GM12878 (cell line): Measurements from ENCODE around the gene HSFX2. TPM values are rescaled to one million over a fixed set of nuclear protein-coding genes. Genes with fewer than 3 reads are reported as not detected.
A peak's percentile ranks its signal among the peaks of the same experiment; 100 is the strongest.

Source experiments
- FOXK2 ChIP-seq: fragments of 450-650 bp; IDR thresholded peaks from 2 replicates; pipeline ENCODE4 v1.6.1; 2017; ENCODE audit warnings: mild to moderate bottlenecking, moderate library complexity
- HDAC2 ChIP-seq: fragments of 200-600 bp; sonication (generic); IDR thresholded peaks from 2 replicates; pipeline ENCODE4 v1.6.1; 2017
- HDGF ChIP-seq: fragments of 450-650 bp; IDR thresholded peaks from 2 replicates; pipeline ENCODE4 v1.6.1; 2016; ENCODE audit warnings: antibody characterized with exemption
- NBN ChIP-seq: fragments of 450-650 bp; IDR thresholded peaks from 2 replicates; pipeline ENCODE4 v1.6.1; 2016
- NFIC ChIP-seq: IDR thresholded peaks from 2 replicates; pipeline ENCODE4 v1.6.1; 2012; ENCODE audit warnings: low read depth, mild to moderate bottlenecking, inconsistent platforms, low read length, moderate library complexity
- NFYB ChIP-seq: IDR thresholded peaks from 2 replicates; pipeline ENCODE4 v1.6.1; 2011; ENCODE audit warnings: low read depth, mild to moderate bottlenecking, low read length, improper control_type of control experiment, moderate library complexity; ENCODE audit not compliant: insufficient read depth
- NR2C1 ChIP-seq: fragments of 450-650 bp; IDR thresholded peaks from 2 replicates; pipeline ENCODE4 v1.6.1; 2017; ENCODE audit warnings: antibody characterized with exemption, mild to moderate bottlenecking, moderate library complexity
- RB1 ChIP-seq: fragments of 450-650 bp; formaldehyde crosslinking; IDR thresholded peaks from 2 replicates; pipeline ENCODE4 v1.6.1; 2017; ENCODE audit warnings: mild to moderate bottlenecking, borderline replicate concordance
- SMAD5 ChIP-seq: IDR thresholded peaks from 2 replicates; pipeline ENCODE4 v1.6.1; 2016; ENCODE audit warnings: antibody characterized with exemption, low read depth
- YBX1 ChIP-seq: fragments of 450-650 bp; IDR thresholded peaks from 2 replicates; pipeline ENCODE4 v1.6.1; 2016; ENCODE audit warnings: antibody characterized with exemption
- ZBED1 ChIP-seq: IDR thresholded peaks from 2 replicates; pipeline ENCODE4 v1.6.1; 2016; ENCODE audit warnings: borderline replicate concordance
- ZNF384 ChIP-seq: IDR thresholded peaks from 2 replicates; pipeline ENCODE4 v1.6.1; 2012; ENCODE audit warnings: low read depth, mild to moderate bottlenecking, low read length, improper control_type of control experiment, borderline replicate concordance
- polyA plus RNA-seq, 11 experiments: library from polyadenylated mRNA; depleted of rRNA in 4 of 11; unstranded in 6 of 11; stranded (reverse) in 5 of 11; fragments of >200 nt; fragmentation: Nextera tagmentation in 4 of 11; fragmentation: Illumina TruSeq in 1 of 11; extraction: Ambion mirVana in 4 of 11; extraction: Trizol in 1 of 11; gene quantifications; 1 replicate in 1 of 11; 2 replicates in 10 of 11; pipeline versions ENCODE4 v1.2.1 to v1.2.3, GENCODE V29; 2011 to 2016; ENCODE audit warnings: inconsistent platforms in 2 of 11, missing spikeins in 2 of 11, low read depth in 1 of 11
- total RNA-seq, 4 experiments: library from RNA; depleted of rRNA in 3 of 4; stranded (reverse); fragments of >200 nt in 3 of 4; fragmentation: Illumina TruSeq in 1 of 4; extraction: Trizol in 1 of 4; gene quantifications; 2 replicates each; pipeline versions ENCODE4 v1.2.1 to v1.2.3, GENCODE V29; 2013 to 2021
- TF ChIP-seq, protein P1 (sequence below): IDR thresholded peaks from 2 replicates; pipeline ENCODE4 v1.6.1; 2011; ENCODE audit warnings: borderline replicate concordance, low read depth, mild to moderate bottlenecking, moderate library complexity, low read length; ENCODE audit not compliant: insufficient read depth, poor library complexity, severe bottlenecking
- TF ChIP-seq, protein P2 (sequence below): fragments of 450-650 bp; conservative IDR thresholded peaks from 2 replicates; pipeline ENCODE4 v1.6.1; 2017; ENCODE audit warnings: mild to moderate bottlenecking, moderate library complexity

The HSFX2 gene
- total and polyA plus RNA-seq, 10 of the 15 experiments (the other 5 are each of a cell fraction or from before 2014, with no cell fraction given), result 0.07 to 0.18 (median 0.14) TPM; not detected in 7

DNA sequence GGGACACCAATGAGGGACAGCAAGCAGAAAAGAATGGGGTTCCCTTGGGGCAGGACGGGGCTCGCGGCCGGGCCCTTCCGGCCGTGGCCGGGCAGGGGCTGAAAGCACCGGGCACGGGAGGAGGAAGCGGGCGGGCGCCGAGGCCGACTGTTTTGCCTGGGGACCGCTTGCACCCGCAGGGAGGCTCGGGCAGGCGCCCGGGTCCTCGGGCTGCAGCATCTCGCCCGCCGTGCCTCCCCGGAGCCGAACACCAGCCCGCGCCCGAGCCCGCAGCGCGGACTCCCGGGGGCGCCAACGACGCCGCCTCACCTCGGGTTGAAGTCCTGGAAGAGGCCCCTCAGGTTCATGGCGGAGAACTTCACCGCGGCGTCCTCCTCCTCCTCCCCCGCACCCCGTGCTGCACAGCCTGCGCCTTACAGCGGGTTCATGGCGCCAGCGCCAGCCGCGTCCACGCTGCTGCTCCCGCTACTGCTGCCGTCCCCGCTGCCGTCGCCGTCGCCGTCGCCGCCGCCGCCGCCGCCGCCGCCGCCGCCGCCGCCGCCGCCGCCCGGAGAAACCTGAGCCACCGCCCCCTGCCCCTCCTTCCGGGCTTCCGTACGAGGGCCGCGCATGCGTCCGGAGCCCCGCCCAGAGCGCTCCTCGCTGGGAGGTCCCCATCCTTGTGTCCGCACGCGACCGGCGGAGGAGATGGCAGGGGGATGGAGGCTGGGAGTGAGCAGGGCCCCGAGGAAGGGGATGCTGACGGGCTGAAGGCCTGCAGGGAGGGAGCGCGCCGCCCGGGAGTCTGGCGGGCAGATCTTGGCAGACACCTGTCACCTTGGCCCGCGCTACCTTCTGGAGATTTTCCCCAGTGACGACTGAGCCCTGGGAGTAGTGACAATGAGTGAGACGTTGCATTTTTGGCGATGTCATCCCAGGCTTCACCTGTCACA, 36.4 kb upstream of the HSFX2 start, which contains the start of gene TMEM185A (continued):
- TF ChIP-seq, protein P1, sequence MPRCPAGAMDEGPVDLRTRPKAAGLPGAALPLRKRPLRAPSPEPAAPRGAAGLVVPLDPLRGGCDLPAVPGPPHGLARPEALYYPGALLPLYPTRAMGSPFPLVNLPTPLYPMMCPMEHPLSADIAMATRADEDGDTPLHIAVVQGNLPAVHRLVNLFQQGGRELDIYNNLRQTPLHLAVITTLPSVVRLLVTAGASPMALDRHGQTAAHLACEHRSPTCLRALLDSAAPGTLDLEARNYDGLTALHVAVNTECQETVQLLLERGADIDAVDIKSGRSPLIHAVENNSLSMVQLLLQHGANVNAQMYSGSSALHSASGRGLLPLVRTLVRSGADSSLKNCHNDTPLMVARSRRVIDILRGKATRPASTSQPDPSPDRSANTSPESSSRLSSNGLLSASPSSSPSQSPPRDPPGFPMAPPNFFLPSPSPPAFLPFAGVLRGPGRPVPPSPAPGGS, result no peak
- TF ChIP-seq NFIC, result no peak
- TF ChIP-seq RB1, result 0 out of 2 replicates have a peak, but pooled peaks have one; percentile 38
- TF ChIP-seq, protein P2, sequence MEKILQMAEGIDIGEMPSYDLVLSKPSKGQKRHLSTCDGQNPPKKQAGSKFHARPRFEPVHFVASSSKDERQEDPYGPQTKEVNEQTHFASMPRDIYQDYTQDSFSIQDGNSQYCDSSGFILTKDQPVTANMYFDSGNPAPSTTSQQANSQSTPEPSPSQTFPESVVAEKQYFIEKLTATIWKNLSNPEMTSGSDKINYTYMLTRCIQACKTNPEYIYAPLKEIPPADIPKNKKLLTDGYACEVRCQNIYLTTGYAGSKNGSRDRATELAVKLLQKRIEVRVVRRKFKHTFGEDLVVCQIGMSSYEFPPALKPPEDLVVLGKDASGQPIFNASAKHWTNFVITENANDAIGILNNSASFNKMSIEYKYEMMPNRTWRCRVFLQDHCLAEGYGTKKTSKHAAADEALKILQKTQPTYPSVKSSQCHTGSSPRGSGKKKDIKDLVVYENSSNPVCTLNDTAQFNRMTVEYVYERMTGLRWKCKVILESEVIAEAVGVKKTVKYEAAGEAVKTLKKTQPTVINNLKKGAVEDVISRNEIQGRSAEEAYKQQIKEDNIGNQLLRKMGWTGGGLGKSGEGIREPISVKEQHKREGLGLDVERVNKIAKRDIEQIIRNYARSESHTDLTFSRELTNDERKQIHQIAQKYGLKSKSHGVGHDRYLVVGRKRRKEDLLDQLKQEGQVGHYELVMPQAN, result 0 out of 2 replicates have a peak, but pooled peaks have one; percentile 17
- TF ChIP-seq FOXK2, result no peak
- no peak for TF ChIP-seq NBN
- TF ChIP-seq NR2C1, result no peak
- TF ChIP-seq YBX1, result no peak
- TF ChIP-seq HDGF, result no peak
- no peak for TF ChIP-seq ZNF384
- no peak for TF ChIP-seq HDAC2
- no peak for TF ChIP-seq SMAD5
- TF ChIP-seq ZBED1, result no peak
- TF ChIP-seq NFYB, result no peak
